Anterior cingulate cortex (tissue), 58 donors: ENCODE measurements around the gene STRBP.
"Not testable (repeated sequence)": the region's sequence is repeated elsewhere in the genome, so short reads cannot be mapped to it uniquely, and the experiment has no call there.

ENCODE experiments used
- DNase-seq, 58 donors: peaks; one replicate each; lab custom pipeline; 2025; lab: John Stamatoyannopoulos, UW

STRBP gene

DNA sequence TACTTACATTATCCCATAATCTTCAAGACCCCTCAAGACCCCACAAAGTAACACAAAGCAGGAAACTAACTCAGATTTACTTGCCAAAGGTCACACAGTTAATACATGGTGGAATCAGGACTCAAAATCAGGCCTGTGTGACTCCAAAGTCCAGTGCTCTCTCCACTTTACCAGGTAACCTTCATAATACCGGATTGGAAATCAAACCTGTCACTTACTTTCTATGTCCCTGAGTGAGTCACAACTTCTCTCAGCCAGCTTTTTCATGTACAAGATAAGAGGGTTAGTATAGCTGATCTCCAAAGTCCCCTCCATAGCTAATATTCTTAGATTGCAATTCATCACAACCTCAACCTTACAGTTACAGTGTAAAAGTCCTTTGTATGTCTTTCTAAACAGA lies 17.1 kb downstream of the STRBP start:
- DNase-seq, result no peak

DNA sequence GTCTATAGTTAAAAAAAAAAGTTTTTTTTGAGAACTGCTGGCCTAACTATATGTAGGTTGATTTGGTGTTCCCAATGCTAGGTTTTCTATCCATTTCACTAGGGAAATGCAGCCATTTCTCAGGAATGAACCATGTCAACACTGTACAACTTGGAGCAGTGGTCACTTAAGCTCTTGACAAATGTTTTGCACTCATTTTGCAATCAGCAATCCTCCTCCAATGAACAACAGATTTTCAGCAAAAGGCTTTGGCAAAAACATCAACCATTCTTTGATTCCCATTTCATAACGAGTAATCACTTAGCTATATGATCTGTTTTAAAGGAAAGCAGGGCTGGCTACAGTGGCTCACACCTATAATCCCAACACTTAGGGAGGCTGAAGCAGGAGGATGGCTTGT lies 17.9 kb downstream of the STRBP start:
- DNase-seq, result no peak

- not testable (repeated sequence) for DNase-seq
Observed at GRCh38 chr9:123249162-123249561, 19.2 kb downstream of the STRBP start.

DNA sequence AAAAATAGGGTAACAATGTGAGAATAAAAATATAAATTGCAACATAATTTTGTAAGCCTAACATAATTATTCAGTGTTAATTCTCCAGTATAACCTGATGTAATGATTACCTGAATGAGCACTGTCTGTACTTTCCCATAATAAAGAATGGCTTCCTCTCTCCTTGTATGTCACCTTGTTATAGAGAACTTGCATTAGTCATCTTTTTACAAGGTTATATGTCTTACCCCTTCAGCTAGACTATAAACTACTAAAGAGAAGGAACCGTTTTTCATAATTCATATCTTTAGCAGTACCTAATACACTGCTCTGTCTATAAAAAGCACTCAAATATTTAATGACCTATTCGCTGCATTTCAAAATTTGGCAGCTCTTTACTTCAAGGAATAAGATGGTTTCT lies 19.8 kb downstream of the STRBP start:
- DNase-seq, result no peak

- no peak for DNase-seq
Observed at GRCh38 chr9:123246534-123246933, 21.9 kb downstream of the STRBP start.

DNA sequence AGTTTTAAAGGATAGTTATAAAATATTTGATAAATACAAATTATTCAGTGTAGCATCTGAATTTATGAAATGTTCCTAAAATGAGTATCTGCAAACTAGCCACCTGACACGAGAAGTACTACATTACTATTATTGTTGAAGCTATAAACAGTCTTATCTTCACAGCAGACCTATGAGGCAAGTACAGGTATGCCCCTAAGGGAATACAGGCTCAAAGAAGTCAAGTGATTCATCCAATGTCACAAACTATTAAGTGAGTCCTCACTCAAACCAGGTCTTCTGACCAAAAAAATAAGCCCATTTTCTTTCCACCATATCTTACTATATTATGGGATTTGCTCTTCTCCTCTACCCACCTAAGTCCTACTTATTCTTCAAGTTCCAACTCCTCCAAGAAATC lies 28.7 kb downstream of the STRBP start:
- DNase-seq, result no peak

DNA sequence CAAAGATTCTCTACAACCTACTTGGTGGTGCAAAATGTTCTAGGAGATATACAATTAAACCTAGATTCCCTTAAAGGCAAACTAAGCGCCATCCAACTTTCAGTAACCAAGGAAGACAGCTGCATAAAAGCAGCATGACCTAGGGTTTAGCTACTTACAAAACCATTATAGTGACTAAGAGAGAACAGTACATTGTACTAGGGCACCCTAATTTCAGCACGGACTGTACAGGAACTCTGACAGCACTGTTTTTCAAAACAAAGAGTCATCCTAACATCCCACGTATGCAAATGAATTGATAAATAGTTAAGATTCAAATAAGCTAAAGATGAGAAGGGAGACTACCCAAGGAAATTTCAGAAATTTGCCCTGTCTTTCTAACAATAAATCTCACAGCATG lies 30.0 kb downstream of the STRBP start:
- DNase-seq, result no peak

- no peak for DNase-seq
Observed at GRCh38 chr9:123237220-123237619, 31.2 kb downstream of the STRBP start.

GRCh38 chr9:123235448-123235847 lies 32.9 kb downstream of the STRBP start:
- no peak for DNase-seq

- no peak for DNase-seq
Observed at GRCh38 chr9:123234853-123235252, 33.5 kb downstream of the STRBP start.

DNA sequence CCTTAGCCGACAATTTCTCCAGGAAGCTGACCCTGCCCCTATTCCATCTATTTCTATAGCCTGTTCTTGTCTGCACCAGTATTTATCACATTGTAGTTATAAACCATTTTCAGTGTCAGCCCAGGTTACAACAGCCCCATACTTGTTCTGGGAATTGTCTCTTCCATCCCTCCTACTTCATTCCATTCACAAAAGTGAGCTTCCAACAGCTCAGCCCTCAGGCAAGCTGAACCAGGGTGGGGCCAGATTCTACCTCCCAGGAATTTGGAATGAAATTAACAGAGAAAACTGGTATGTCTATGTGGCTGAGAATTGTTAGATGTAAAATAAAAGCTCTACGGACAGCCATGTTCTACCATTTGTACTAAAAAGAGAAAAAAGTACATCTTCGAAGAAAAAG lies 36.1 kb downstream of the STRBP start:
- DNase-seq, result no peak

DNA sequence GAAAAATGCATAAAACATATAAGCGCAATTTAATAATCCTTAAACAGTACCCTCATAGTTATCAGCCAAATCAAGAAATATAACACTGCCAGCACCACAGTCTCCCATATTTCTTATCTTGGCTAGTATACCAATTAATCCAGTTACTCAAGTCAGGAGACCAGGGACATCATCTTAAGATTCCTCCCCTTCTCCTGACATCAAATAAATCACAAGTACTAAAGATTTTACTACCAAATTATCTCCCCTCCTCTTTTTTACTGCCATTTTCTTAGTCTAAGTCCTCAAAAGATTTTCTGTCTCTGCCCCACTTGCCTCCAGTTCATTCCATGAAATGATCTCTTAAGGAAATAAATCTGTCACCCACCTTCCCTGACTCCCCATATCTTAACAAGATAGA lies 37.0 kb downstream of the STRBP start:
- no peak for DNase-seq

DNA sequence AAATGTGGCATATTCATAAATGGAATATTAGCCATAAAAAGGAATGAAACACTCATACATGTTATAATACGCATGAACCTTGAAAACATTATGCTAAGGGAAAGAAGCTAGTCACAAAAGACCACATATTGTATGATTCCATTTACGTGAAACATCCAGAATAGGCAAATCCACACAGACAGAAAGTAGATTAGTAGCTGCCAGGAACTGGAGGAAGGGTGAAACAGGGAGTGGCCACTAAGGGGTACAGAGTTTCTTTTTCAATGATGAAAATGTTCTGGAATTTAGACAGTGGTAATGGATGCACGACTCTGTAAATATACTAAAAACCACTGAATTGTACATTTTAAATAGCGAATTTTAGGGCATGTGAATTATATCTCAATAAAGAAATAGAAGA lies 39.4 kb downstream of the STRBP start:
- no peak for DNase-seq

DNA sequence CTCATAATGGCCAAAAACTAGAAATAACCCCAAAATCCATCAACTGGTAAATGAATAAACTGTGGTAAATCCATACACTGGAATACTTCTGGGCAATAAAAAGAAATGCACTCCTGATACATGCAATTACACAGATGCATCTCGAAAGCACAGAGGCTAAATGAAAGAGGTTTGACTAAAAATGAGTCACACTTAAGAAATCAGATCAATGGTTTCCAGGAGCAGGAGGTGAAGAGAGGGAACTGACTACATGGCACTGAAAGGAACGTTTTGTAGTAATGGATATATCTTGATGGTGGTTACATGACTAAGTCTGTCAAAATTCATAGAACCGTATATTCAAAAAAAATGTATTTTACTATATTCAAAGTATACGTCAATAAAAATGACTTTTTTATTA lies 42.4 kb downstream of the STRBP start:
- DNase-seq, result no peak

DNA sequence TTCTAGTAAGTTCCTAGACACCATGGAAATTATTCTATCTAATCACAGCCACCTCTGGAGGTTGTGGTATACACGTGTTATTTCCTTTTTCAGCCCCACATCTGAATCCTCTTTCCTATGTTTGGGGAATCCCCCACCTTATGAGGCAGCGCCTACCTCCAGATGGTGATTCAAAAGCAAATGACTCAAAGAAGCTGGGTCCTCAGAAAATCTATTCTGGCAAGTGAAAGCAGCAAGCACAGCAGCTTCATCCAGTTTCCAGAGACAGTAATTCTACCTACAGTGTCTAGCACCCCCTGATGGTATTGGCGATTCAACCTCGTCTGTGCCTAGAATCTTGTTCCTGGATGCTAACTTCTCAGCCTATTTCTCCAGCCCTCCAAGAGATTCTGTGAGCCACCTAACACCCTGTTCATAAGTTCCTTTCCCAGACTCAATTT lies 43.0 kb downstream of the STRBP start:
- DNase-seq, result peak in 33 of 58 donors; percentile 1 to 47 (median 8)

- DNase-seq, result no peak
Observed at GRCh38 chr9:123220127-123220526, 48.3 kb downstream of the STRBP start.

GRCh38 chr9:123218831-123219230 lies 49.6 kb downstream of the STRBP start:
- DNase-seq, result no peak

GRCh38 chr9:123217128-123217654 lies 51.2 kb downstream of the STRBP start:
- DNase-seq, result no peak

GRCh38 chr9:123216251-123216797 lies 52.1 kb downstream of the STRBP start:
- DNase-seq, result no peak

DNA sequence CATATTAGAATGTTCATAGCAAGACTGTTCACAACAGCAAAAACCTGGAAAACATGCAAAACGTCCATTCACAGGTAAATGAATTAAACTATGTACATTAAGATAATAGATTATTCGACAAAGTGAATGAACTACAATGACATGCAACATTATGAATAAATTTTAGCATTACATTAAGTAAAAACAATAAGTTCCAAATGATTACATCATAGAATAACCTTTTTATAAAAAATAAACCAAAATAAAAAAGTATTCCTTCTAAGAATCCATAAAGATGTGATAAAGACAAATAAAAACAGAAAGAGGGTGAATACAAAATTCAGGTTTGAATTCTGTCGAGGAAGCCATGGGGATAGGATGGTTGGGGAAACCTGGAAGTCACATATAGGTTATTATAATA lies 57.3 kb downstream of the STRBP start:
- DNase-seq, result no peak

DNA sequence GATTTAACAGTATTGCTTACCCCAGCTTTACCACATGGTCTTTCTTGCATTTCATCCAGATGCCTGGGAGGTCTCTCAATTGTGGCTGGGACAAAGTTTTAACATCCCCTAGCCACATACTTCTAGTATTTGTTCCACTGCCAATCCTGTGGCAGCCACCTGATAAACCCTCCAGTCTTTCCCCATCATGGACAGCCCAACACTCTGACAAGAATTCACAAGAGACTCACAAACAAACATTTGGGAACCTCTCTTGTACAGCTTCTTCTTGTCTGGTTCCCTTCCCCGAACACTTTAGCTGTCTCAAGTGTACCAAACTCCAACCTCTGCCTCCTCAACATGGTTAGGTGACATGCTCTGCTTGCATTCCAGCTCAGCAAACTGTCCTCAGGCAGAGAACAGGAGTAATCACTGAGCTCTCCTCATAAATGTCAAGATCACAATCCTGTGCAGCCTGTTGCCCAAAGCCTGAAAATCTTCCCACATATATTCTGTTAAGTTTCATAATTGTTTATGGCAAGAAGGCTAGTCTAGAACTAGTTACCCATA lies 59.7 kb downstream of the STRBP start:
- no peak for DNase-seq

DNA sequence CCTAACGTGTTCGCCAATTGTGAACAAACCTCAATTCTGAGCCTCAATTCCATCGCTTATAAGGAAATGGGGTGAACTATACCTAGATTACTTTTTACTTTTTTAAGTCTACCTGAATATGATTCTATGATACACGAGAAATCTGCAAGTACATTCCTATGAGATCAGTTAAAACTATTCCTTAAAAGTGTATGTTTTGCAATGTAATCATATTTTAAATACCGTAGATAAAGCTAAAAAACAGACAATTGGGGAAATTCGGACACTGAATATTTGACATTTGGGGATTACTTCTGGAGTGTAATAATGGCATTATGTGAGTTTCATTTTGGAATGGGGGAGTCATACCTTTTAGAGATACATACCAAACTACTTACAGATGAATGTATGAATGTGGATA lies 62.3 kb downstream of the STRBP start:
- DNase-seq, result no peak

- DNase-seq, result no peak
Observed at GRCh38 chr9:123201083-123201482, 67.3 kb downstream of the STRBP start.
